HCT116 (cell line): ENCODE data around the gene ZAP70. TPM values are rescaled to one million over a fixed set of nuclear protein-coding genes. Genes with fewer than 3 reads are reported as not detected.

Source experiments
- ATAC-seq: fragments of 200-7000 bp; cut with Tn5 transposase; 2 replicates; pipeline ENCODE4 v1.9.1; 2020; ENCODE audit warnings: mild to moderate bottlenecking, moderate library complexity
- BruUV-seq: library from RNA; stranded (reverse); fragments of 400-500 nt; replicated peaks from 2 replicates; lab custom pipeline; 2021; lab: Mats Ljungman, UMichigan
- CTCF ChIA-PET: fragments of 300-600 bp; sonication (Branson Sonifier 250); formaldehyde crosslinking; loops from one replicate; lab custom pipeline; 2021; ENCODE audit warnings: antibody characterized with exemption; lab: Charles Lee
- POLR2A ChIA-PET: fragments of 300-600, 350-600 bp; sonication (Branson Sonifier 250); formaldehyde crosslinking; loops from one replicate; lab custom pipeline; 2021; ENCODE audit warnings: antibody characterized with exemption; lab: Charles Lee
- RAD21 ChIA-PET, 2 experiments: fragments of 300-600 bp; sonication (Branson Sonifier 250); formaldehyde crosslinking; loops; one replicate each; lab custom pipeline; 2023; ENCODE audit warnings: low total read pairs in 2 of 2; ENCODE audit not compliant: uncharacterized antibody in 2 of 2, unreplicated experiment in 2 of 2, low non-redundant PET in 1 of 2; lab: Charles Lee
- DNase-seq: peaks from one replicate; pipeline ENCODE4 v3.0.0-alpha.2; 2010; ENCODE audit warnings: low read depth, low spot score
- H2AFZ ChIP-seq: fragments of 200-600 bp; shearing (Covaris generic), sonication (generic); 2 replicates; pipeline ENCODE4 v1.6.1; 2017; ENCODE audit warnings: low read depth, mixed run types, mixed read lengths, antibody characterized with exemption, low read length; ENCODE audit not compliant: poor library complexity, severe bottlenecking
- H3K27ac ChIP-seq: 2 replicates; pipeline ENCODE4 v1.5.1; 2012; ENCODE audit warnings: low read depth, low read length
- H3K27me3 ChIP-seq: fragments of 200-600 bp; sonication (generic); 2 replicates; pipeline ENCODE4 v1.6.1; 2016; ENCODE audit warnings: mixed run types, low read length, mixed read lengths; ENCODE audit not compliant: insufficient read depth
- H3K36me3 ChIP-seq, 2 experiments: fragments of 200-500 bp in 1 of 2; fragments of 200-600 bp in 1 of 2; sonication (Bioruptor generic) in 1 of 2; sonication (generic) in 1 of 2; 2 replicates each; pipeline versions ENCODE4 v1.5.1 to v1.6.1; 2014 to 2016; ENCODE audit warnings: low read length in 2 of 2, inconsistent platforms in 1 of 2, mixed read lengths in 1 of 2, mixed run types in 1 of 2; ENCODE audit not compliant: insufficient read depth in 2 of 2, control insufficient read depth in 1 of 2
- H3K4me1 ChIP-seq, 2 experiments: fragments of 200-600 bp in 1 of 2; sonication (generic) in 1 of 2; 2 replicates each; pipeline versions ENCODE4 v1.5.1 to v1.6.1; 2012 to 2017; ENCODE audit warnings: low read length in 2 of 2, inconsistent platforms in 1 of 2, mild to moderate bottlenecking in 1 of 2, mixed read lengths in 1 of 2, mixed run types in 1 of 2, moderate library complexity in 1 of 2; ENCODE audit not compliant: insufficient read depth in 2 of 2, control insufficient read depth in 1 of 2
- H3K4me2 ChIP-seq: fragments of 200-600 bp; sonication (generic); 2 replicates; pipeline ENCODE4 v1.6.1; 2017; ENCODE audit warnings: mixed run types, low read length, mixed read lengths
- H3K4me3 ChIP-seq, 2 experiments: fragments of 200-600 bp in 1 of 2; sonication (generic) in 1 of 2; replicated peaks in 1 of 2; 2 replicates each; pipeline ENCODE4 v1.5.1; 2011 to 2016; ENCODE audit warnings: low read length in 2 of 2, control low read depth in 1 of 2, low read depth in 1 of 2, mild to moderate bottlenecking in 1 of 2, mixed read lengths in 1 of 2, mixed run types in 1 of 2
- H3K79me2 ChIP-seq: fragments of 200-600 bp; sonication (generic); 2 replicates; pipeline ENCODE4 v1.6.1; 2017; ENCODE audit warnings: mild to moderate bottlenecking, mixed run types, low read length, moderate library complexity, mixed read lengths; ENCODE audit not compliant: insufficient read depth
- H3K9ac ChIP-seq: fragments of 200-600 bp; sonication (generic); 2 replicates; pipeline ENCODE4 v1.6.1; 2016; ENCODE audit warnings: low read length, mixed read lengths
- H3K9me2 ChIP-seq: fragments of 200-600 bp; sonication (generic), shearing (Covaris generic); 2 replicates; pipeline ENCODE4 v1.6.1; 2017; ENCODE audit warnings: mixed run types, mild to moderate bottlenecking, moderate library complexity; ENCODE audit not compliant: insufficient read depth
- H3K9me3 ChIP-seq, 2 experiments: fragments of 200-500 bp in 1 of 2; fragments of 200-600 bp in 1 of 2; sonication (Bioruptor generic) in 1 of 2; sonication (generic) in 1 of 2; 2 replicates each; pipeline ENCODE4 v1.6.1; 2014 to 2017; ENCODE audit warnings: low read length in 2 of 2, mixed read lengths in 2 of 2, inconsistent platforms in 1 of 2, low read depth in 1 of 2, mild to moderate bottlenecking in 1 of 2, mixed run types in 1 of 2, moderate library complexity in 1 of 2; ENCODE audit not compliant: control insufficient read depth in 1 of 2, insufficient read depth in 1 of 2
- H4K20me1 ChIP-seq: fragments of 200-600 bp; sonication (generic), shearing (Covaris generic); 2 replicates; pipeline ENCODE4 v1.6.1; 2017; ENCODE audit warnings: mixed run types, mild to moderate bottlenecking, moderate library complexity; ENCODE audit not compliant: insufficient read depth
- CBX3 ChIP-seq: IDR thresholded peaks from 2 replicates; pipeline ENCODE4 v1.6.1; 2012; ENCODE audit warnings: low read depth
- CEBPB ChIP-seq: IDR thresholded peaks from 2 replicates; pipeline ENCODE4 v1.6.1; 2012; ENCODE audit warnings: low read depth
- CTCF ChIP-seq, 3 experiments: fragments of 200-600 bp in 1 of 3; sonication (generic) in 1 of 3; IDR thresholded peaks in 2 of 3; conservative IDR thresholded peaks in 1 of 3; 2 replicates each; pipeline ENCODE4 v1.5.1; 2012 to 2017; ENCODE audit warnings: low read depth in 2 of 3, low read length in 2 of 3, antibody characterized with exemption in 1 of 3, borderline replicate concordance in 1 of 3, control low read depth in 1 of 3, mild to moderate bottlenecking in 1 of 3, mixed read lengths in 1 of 3, mixed run types in 1 of 3, moderate library complexity in 1 of 3; ENCODE audit not compliant: insufficient read depth in 1 of 3
- ELF1 ChIP-seq: IDR thresholded peaks from 2 replicates; pipeline ENCODE4 v1.6.1; 2012; ENCODE audit warnings: low read depth, borderline replicate concordance
- EZH2 ChIP-seq: fragments of 200-600 bp; sonication (generic); IDR thresholded peaks from 2 replicates; pipeline ENCODE4 v1.6.1; 2017; ENCODE audit warnings: antibody characterized with exemption, mixed run types
- EZH2phosphoT487 ChIP-seq: fragments of 200-600 bp; IDR thresholded peaks from 2 replicates; pipeline ENCODE4 v1.6.1; 2018; ENCODE audit warnings: antibody characterized with exemption, borderline replicate concordance
- FOSL1 ChIP-seq: IDR thresholded peaks from 2 replicates; pipeline ENCODE4 v1.6.1; 2012; ENCODE audit warnings: low read depth
- JUND ChIP-seq: IDR thresholded peaks from 2 replicates; pipeline ENCODE4 v1.6.1; 2012
- POLR2A ChIP-seq: IDR thresholded peaks from 2 replicates; pipeline ENCODE4 v1.7.0; 2011; ENCODE audit warnings: borderline replicate concordance; ENCODE audit not compliant: insufficient read depth, insufficient read length; ENCODE audit errors: extremely low read depth
- POLR2AphosphoS5 ChIP-seq: IDR thresholded peaks from 2 replicates; pipeline ENCODE4 v1.6.1; 2011; ENCODE audit warnings: mild to moderate bottlenecking, low read depth, low read length, moderate library complexity
- RAD21 ChIP-seq: IDR thresholded peaks from 2 replicates; pipeline ENCODE4 v1.6.1; 2012; ENCODE audit warnings: low read depth, mild to moderate bottlenecking
- SIN3A ChIP-seq: IDR thresholded peaks from 2 replicates; pipeline ENCODE4 v1.6.1; 2012; ENCODE audit warnings: low read depth
- SP1 ChIP-seq: IDR thresholded peaks from 2 replicates; pipeline ENCODE4 v1.6.1; 2012; ENCODE audit warnings: low read depth
- SRF ChIP-seq: IDR thresholded peaks from 2 replicates; pipeline ENCODE4 v1.6.1; 2012; ENCODE audit warnings: low read depth
- TCF7L2 ChIP-seq: IDR thresholded peaks from 2 replicates; pipeline ENCODE4 v1.7.0; 2011; ENCODE audit warnings: borderline replicate concordance, inconsistent platforms; ENCODE audit not compliant: insufficient read depth, insufficient read length; ENCODE audit errors: extremely low read depth
- YY1 ChIP-seq: IDR thresholded peaks from 2 replicates; pipeline ENCODE4 v1.6.1; 2011; ENCODE audit warnings: low read length, low read depth, moderate library complexity, mild to moderate bottlenecking; ENCODE audit not compliant: insufficient replicate concordance; ENCODE audit errors: extremely low read depth
- ZFX ChIP-seq: fragments of 450-650 bp; IDR thresholded peaks from 2 replicates; pipeline ENCODE4 v1.6.1; 2017
- ZNF274 ChIP-seq: fragments of 200-500 bp; sonication (Bioruptor generic); IDR thresholded peaks from 2 replicates; pipeline ENCODE4 v1.6.1; 2014; ENCODE audit warnings: mild to moderate bottlenecking, low read depth, low read length, inconsistent platforms
- intact Hi-C: fragments of 100-400 bp; cut with micrococcal nuclease; formaldehyde crosslinking; loops from 2 replicates; pipeline ENCODE4 v1.10.0; 2022
- total RNA-seq: library from RNA; stranded (reverse); gene quantifications from one replicate; pipeline ENCODE4 v1.2.1, GENCODE V29; 2021; ENCODE audit not compliant: unreplicated experiment

Gene ZAP70
- total RNA-seq, 1 experiment from 2014 or later: 0.91 TPM

- Histone ChIP-seq H3K9ac (no peak overlapping the region), H4K20me1 (no peaks in the 10 kb centered on the region), H3K4me2 (no peak overlapping the region), H3K9me2 (no peaks in the 10 kb centered on the region), H3K27me3 (no peaks in the 10 kb centered on the region), H3K27ac (no peak overlapping the region), H3K36me3 (no peaks in the 10 kb centered on the region), H3K4me1 (peaks cover 0 to 6% of the 10 kb centered on the region in 2 experiments; a peak in 2 of 4 replicates), H3K9me3 (no peaks in the 10 kb centered on the region), H3K79me2 (no peaks in the 10 kb centered on the region), H2AFZ (no peak overlapping the region), H3K4me3 (no peak overlapping the region)
- TF ChIP-seq ZNF274 (no peak), JUND (no peak), CBX3 (no peak), ZFX (no peak), CTCF (IDR thresholded peaks at IDR 0.05 in 2 of 3, conservative IDR thresholded peaks at IDR 0.05 in 1 of 3; ENCODE audit: borderline replicate concordance in 1 of 3, insufficient read depth in 1 of 3, low read depth in 2 of 3, low read length in 2 of 3) (no peak), FOSL1 (no peak), ELF1 (no peak), TCF7L2 (no peak), EZH2phosphoT487 (no peak), SIN3A (no peak), RAD21 (no peak), POLR2AphosphoS5 (no peak), YY1 (no peak), POLR2A (no peak), CEBPB (no peak), SP1 (no peak), SRF (no peak), EZH2 (no peak)
- BruUV-seq: no TSS peak
- CTCF ChIA-PET: no interaction called here
- POLR2A ChIA-PET: no interaction called here
- no peak for DNase-seq
- no peak for ATAC-seq
- RAD21 ChIA-PET: no interaction called here
- intact Hi-C loops: no loop called here
Observed at GRCh38 chr2:97706112-97706511, 7.3 kb upstream of the ZAP70 start.
